HepG2 (cell line): ENCODE data around the gene SEC11A. TPM values are rescaled to one million over a fixed set of nuclear protein-coding genes. Genes with fewer than 3 reads are reported as not detected.

ENCODE experiments used
- BRCA1 ChIP-seq: sonication (generic); formaldehyde crosslinking; IDR thresholded peaks from 2 replicates; pipeline ENCODE4 v1.4.0; 2020; ENCODE audit warnings: missing genetic modification reagents
- CEBPG ChIP-seq: IDR thresholded peaks from 2 replicates; pipeline ENCODE4 v1.6.1; 2016
- DR1 ChIP-seq: sonication (generic); formaldehyde crosslinking; IDR thresholded peaks from 2 replicates; pipeline ENCODE4 v1.8.0; 2021; ENCODE audit warnings: mild to moderate bottlenecking, missing genetic modification reagents, inconsistent platforms
- DRAP1 ChIP-seq: IDR thresholded peaks from 2 replicates; pipeline ENCODE4 v1.6.1; 2016; ENCODE audit warnings: missing genetic modification reagents, missing compliant biosample characterization
- ETS1 ChIP-seq: sonication (generic); formaldehyde crosslinking; IDR thresholded peaks from 2 replicates; pipeline ENCODE4 v1.4.0; 2020; ENCODE audit warnings: missing genetic modification reagents
- HNF1A ChIP-seq, 2 experiments: sonication (generic) in 1 of 2; formaldehyde crosslinking in 1 of 2; IDR thresholded peaks; 2 replicates each; pipeline versions ENCODE4 v1.4.0 to v1.6.1; 2016 to 2020; ENCODE audit warnings: borderline replicate concordance in 1 of 2, low read depth in 1 of 2, mild to moderate bottlenecking in 1 of 2, missing genetic modification reagents in 1 of 2
- KDM5B ChIP-seq: sonication (generic); formaldehyde crosslinking; IDR thresholded peaks from 2 replicates; pipeline ENCODE4 v1.4.0; 2020; ENCODE audit warnings: missing genetic modification reagents, mild to moderate bottlenecking, borderline replicate concordance
- MAF1 ChIP-seq: sonication (generic); formaldehyde crosslinking; IDR thresholded peaks from 2 replicates; pipeline ENCODE4 v1.5.0; 2020; ENCODE audit warnings: missing genetic modification reagents, borderline replicate concordance
- NPAS2 ChIP-seq: sonication (generic); formaldehyde crosslinking; IDR thresholded peaks from 2 replicates; pipeline ENCODE4 v1.8.0; 2022; ENCODE audit warnings: mild to moderate bottlenecking, missing genetic modification reagents, borderline replicate concordance
- SATB2 ChIP-seq: sonication (generic); formaldehyde crosslinking; IDR thresholded peaks from 2 replicates; pipeline ENCODE4 v1.5.0; 2020; ENCODE audit warnings: missing genetic modification reagents
- TCF7 ChIP-seq: sonication (generic); IDR thresholded peaks from 2 replicates; pipeline ENCODE4 v1.6.1; 2016; ENCODE audit warnings: antibody characterized with exemption, low read depth
- ZFP36L2 ChIP-seq: sonication (generic); formaldehyde crosslinking; IDR thresholded peaks from 2 replicates; pipeline ENCODE4 v1.4.0; 2020; ENCODE audit warnings: missing genetic modification reagents
- ZFX ChIP-seq: sonication (generic); formaldehyde crosslinking; IDR thresholded peaks from 2 replicates; pipeline ENCODE4 v1.4.0; 2020; ENCODE audit warnings: mild to moderate bottlenecking, low read depth, missing genetic modification reagents, moderate library complexity
- ZNF292 ChIP-seq: sonication (generic); formaldehyde crosslinking; IDR thresholded peaks from 2 replicates; pipeline ENCODE4 v1.8.1; 2022; ENCODE audit warnings: mild to moderate bottlenecking, low read depth, missing genetic modification reagents, borderline replicate concordance
- ZNF335 ChIP-seq: sonication (generic); formaldehyde crosslinking; IDR thresholded peaks from 2 replicates; pipeline ENCODE4 v1.4.0; 2020; ENCODE audit warnings: missing genetic modification reagents
- ZNF446 ChIP-seq: sonication (generic); formaldehyde crosslinking; IDR thresholded peaks from 2 replicates; pipeline ENCODE4 v1.5.0; 2020; ENCODE audit warnings: mild to moderate bottlenecking, missing genetic modification reagents
- ZNF451 ChIP-seq: sonication (generic); formaldehyde crosslinking; IDR thresholded peaks from 2 replicates; pipeline ENCODE4 v1.5.0; 2020; ENCODE audit warnings: mild to moderate bottlenecking, missing genetic modification reagents
- ZNF670 ChIP-seq: sonication (generic); formaldehyde crosslinking; IDR thresholded peaks from 2 replicates; pipeline ENCODE4 v1.8.0; 2022; ENCODE audit warnings: mild to moderate bottlenecking, missing genetic modification reagents, borderline replicate concordance
- ZNF746 ChIP-seq: sonication (generic); formaldehyde crosslinking; IDR thresholded peaks from 2 replicates; pipeline ENCODE4 v1.8.0; 2022; ENCODE audit warnings: mild to moderate bottlenecking, missing genetic modification reagents
- ZNF83 ChIP-seq: sonication (generic); formaldehyde crosslinking; IDR thresholded peaks from 2 replicates; pipeline ENCODE4 v1.4.0; 2020; ENCODE audit warnings: missing genetic modification reagents, mild to moderate bottlenecking, borderline replicate concordance
- ZNF891 ChIP-seq: sonication (generic); formaldehyde crosslinking; IDR thresholded peaks from 2 replicates; pipeline ENCODE4 v1.5.0; 2020; ENCODE audit warnings: mild to moderate bottlenecking, missing genetic modification reagents
- ZSCAN9 ChIP-seq: IDR thresholded peaks from 2 replicates; pipeline ENCODE4 v1.6.1; 2016; ENCODE audit warnings: borderline replicate concordance
- ZXDC ChIP-seq: sonication (generic); formaldehyde crosslinking; IDR thresholded peaks from 2 replicates; pipeline ENCODE4 v1.5.0; 2020; ENCODE audit warnings: mild to moderate bottlenecking, missing genetic modification reagents
- polyA plus RNA-seq, 8 experiments: library from polyadenylated mRNA; depleted of rRNA in 3 of 8; stranded (reverse) in 7 of 8; unstranded in 1 of 8; fragments of >200 nt; fragmentation: Illumina TruSeq in 4 of 8; extraction: Trizol in 4 of 8; gene quantifications; 2 replicates each; pipeline versions ENCODE4 v1.2.1 to v1.2.3, GENCODE V29; 2011 to 2016; ENCODE audit warnings: low read depth in 4 of 8, missing spikeins in 1 of 8, mixed read lengths in 1 of 8; ENCODE audit not compliant: insufficient read depth in 1 of 8
- total RNA-seq, 5 experiments: library from RNA; depleted of rRNA; stranded (reverse); fragments of >200 nt; fragmentation: Illumina TruSeq; extraction: Trizol; gene quantifications; 2 replicates each; pipeline ENCODE4 v1.2.3, GENCODE V29; 2016; ENCODE audit warnings: low read depth in 1 of 5

SEC11A gene
- total and polyA plus RNA-seq, 2 of the 13 experiments (the other 11 are each of a cell fraction or from before 2014, with no cell fraction given) = 141 to 230 TPM

- TF ChIP-seq HNF1A (IDR thresholded peaks at IDR 0.05; ENCODE audit: low read depth) (no peak), HNF1A (CRISPR knock-in tag; IDR thresholded peaks at IDR 0.05; ENCODE audit: borderline replicate concordance) (no peak), ZNF891 (CRISPR knock-in tag) (no peak), ZNF83 (CRISPR knock-in tag) (no peak), MAF1 (CRISPR knock-in tag) (no peak), ZFP36L2 (CRISPR knock-in tag) (no peak), ETS1 (no peak), ZFX (CRISPR knock-in tag) (no peak), ZNF451 (no peak), DR1 (CRISPR knock-in tag) (no peak), NPAS2 (CRISPR knock-in tag) (no peak), DRAP1 (CRISPR knock-in tag) (no peak), ZXDC (CRISPR knock-in tag) (no peak), ZNF335 (CRISPR knock-in tag) (no peak), CEBPG (CRISPR knock-in tag) (no peak), BRCA1 (CRISPR knock-in tag) (no peak), KDM5B (CRISPR knock-in tag) (no peak), ZNF746 (0 out of 2 replicates have a peak, but pooled peaks have one; percentile 55), ZNF292 (no peak), ZSCAN9 (CRISPR knock-in tag) (no peak), SATB2 (CRISPR knock-in tag) (no peak), ZNF446 (CRISPR knock-in tag) (0 out of 2 replicates have a peak, but pooled peaks have one; percentile 50), TCF7 (no peak), ZNF670 (CRISPR knock-in tag) (peak; percentile 66)
These were observed 401 bp downstream of the SEC11A start (continued) for GRCh38 chr15:84715441-84716035.
